HCT116 (cell line): Measurements from ENCODE around the gene ZEB2. TPM values are rescaled to one million over a fixed set of nuclear protein-coding genes. Genes with fewer than 3 reads are reported as not detected.

Source experiments
- ATAC-seq: fragments of 200-7000 bp; cut with Tn5 transposase; 2 replicates; pipeline ENCODE4 v1.9.1; 2020; ENCODE audit warnings: mild to moderate bottlenecking, moderate library complexity
- BruUV-seq: library from RNA; stranded (reverse); fragments of 400-500 nt; replicated peaks from 2 replicates; lab custom pipeline; 2021; lab: Mats Ljungman, UMichigan
- CTCF ChIA-PET: fragments of 300-600 bp; sonication (Branson Sonifier 250); formaldehyde crosslinking; loops from one replicate; lab custom pipeline; 2021; ENCODE audit warnings: antibody characterized with exemption; lab: Charles Lee
- POLR2A ChIA-PET: fragments of 300-600, 350-600 bp; sonication (Branson Sonifier 250); formaldehyde crosslinking; loops from one replicate; lab custom pipeline; 2021; ENCODE audit warnings: antibody characterized with exemption; lab: Charles Lee
- RAD21 ChIA-PET, 2 experiments: fragments of 300-600 bp; sonication (Branson Sonifier 250); formaldehyde crosslinking; loops; one replicate each; lab custom pipeline; 2023; ENCODE audit warnings: low total read pairs in 2 of 2; ENCODE audit not compliant: uncharacterized antibody in 2 of 2, unreplicated experiment in 2 of 2, low non-redundant PET in 1 of 2; lab: Charles Lee
- DNase-seq: peaks from one replicate; pipeline ENCODE4 v3.0.0-alpha.2; 2010; ENCODE audit warnings: low read depth, low spot score
- H2AFZ ChIP-seq: fragments of 200-600 bp; shearing (Covaris generic), sonication (generic); 2 replicates; pipeline ENCODE4 v1.6.1; 2017; ENCODE audit warnings: low read depth, mixed run types, mixed read lengths, antibody characterized with exemption, low read length; ENCODE audit not compliant: poor library complexity, severe bottlenecking
- H3K27ac ChIP-seq: 2 replicates; pipeline ENCODE4 v1.5.1; 2012; ENCODE audit warnings: low read depth, low read length
- H3K27me3 ChIP-seq: fragments of 200-600 bp; sonication (generic); 2 replicates; pipeline ENCODE4 v1.6.1; 2016; ENCODE audit warnings: mixed run types, low read length, mixed read lengths; ENCODE audit not compliant: insufficient read depth
- H3K36me3 ChIP-seq, 2 experiments: fragments of 200-500 bp in 1 of 2; fragments of 200-600 bp in 1 of 2; sonication (Bioruptor generic) in 1 of 2; sonication (generic) in 1 of 2; 2 replicates each; pipeline versions ENCODE4 v1.5.1 to v1.6.1; 2014 to 2016; ENCODE audit warnings: low read length in 2 of 2, inconsistent platforms in 1 of 2, mixed read lengths in 1 of 2, mixed run types in 1 of 2; ENCODE audit not compliant: insufficient read depth in 2 of 2, control insufficient read depth in 1 of 2
- H3K4me1 ChIP-seq, 2 experiments: fragments of 200-600 bp in 1 of 2; sonication (generic) in 1 of 2; 2 replicates each; pipeline versions ENCODE4 v1.5.1 to v1.6.1; 2012 to 2017; ENCODE audit warnings: low read length in 2 of 2, inconsistent platforms in 1 of 2, mild to moderate bottlenecking in 1 of 2, mixed read lengths in 1 of 2, mixed run types in 1 of 2, moderate library complexity in 1 of 2; ENCODE audit not compliant: insufficient read depth in 2 of 2, control insufficient read depth in 1 of 2
- H3K4me2 ChIP-seq: fragments of 200-600 bp; sonication (generic); 2 replicates; pipeline ENCODE4 v1.6.1; 2017; ENCODE audit warnings: mixed run types, low read length, mixed read lengths
- H3K4me3 ChIP-seq, 2 experiments: fragments of 200-600 bp in 1 of 2; sonication (generic) in 1 of 2; replicated peaks in 1 of 2; 2 replicates each; pipeline ENCODE4 v1.5.1; 2011 to 2016; ENCODE audit warnings: low read length in 2 of 2, control low read depth in 1 of 2, low read depth in 1 of 2, mild to moderate bottlenecking in 1 of 2, mixed read lengths in 1 of 2, mixed run types in 1 of 2
- H3K79me2 ChIP-seq: fragments of 200-600 bp; sonication (generic); 2 replicates; pipeline ENCODE4 v1.6.1; 2017; ENCODE audit warnings: mild to moderate bottlenecking, mixed run types, low read length, moderate library complexity, mixed read lengths; ENCODE audit not compliant: insufficient read depth
- H3K9ac ChIP-seq: fragments of 200-600 bp; sonication (generic); 2 replicates; pipeline ENCODE4 v1.6.1; 2016; ENCODE audit warnings: low read length, mixed read lengths
- H3K9me2 ChIP-seq: fragments of 200-600 bp; sonication (generic), shearing (Covaris generic); 2 replicates; pipeline ENCODE4 v1.6.1; 2017; ENCODE audit warnings: mixed run types, mild to moderate bottlenecking, moderate library complexity; ENCODE audit not compliant: insufficient read depth
- H3K9me3 ChIP-seq, 2 experiments: fragments of 200-500 bp in 1 of 2; fragments of 200-600 bp in 1 of 2; sonication (Bioruptor generic) in 1 of 2; sonication (generic) in 1 of 2; 2 replicates each; pipeline ENCODE4 v1.6.1; 2014 to 2017; ENCODE audit warnings: low read length in 2 of 2, mixed read lengths in 2 of 2, inconsistent platforms in 1 of 2, low read depth in 1 of 2, mild to moderate bottlenecking in 1 of 2, mixed run types in 1 of 2, moderate library complexity in 1 of 2; ENCODE audit not compliant: control insufficient read depth in 1 of 2, insufficient read depth in 1 of 2
- H4K20me1 ChIP-seq: fragments of 200-600 bp; sonication (generic), shearing (Covaris generic); 2 replicates; pipeline ENCODE4 v1.6.1; 2017; ENCODE audit warnings: mixed run types, mild to moderate bottlenecking, moderate library complexity; ENCODE audit not compliant: insufficient read depth
- ATF3 ChIP-seq: IDR thresholded peaks from 2 replicates; pipeline ENCODE4 v1.6.1; 2012
- CBX3 ChIP-seq: IDR thresholded peaks from 2 replicates; pipeline ENCODE4 v1.6.1; 2012; ENCODE audit warnings: low read depth
- EGR1 ChIP-seq: IDR thresholded peaks from 2 replicates; pipeline ENCODE4 v1.6.1; 2012; ENCODE audit warnings: low read depth
- JUND ChIP-seq: IDR thresholded peaks from 2 replicates; pipeline ENCODE4 v1.6.1; 2012
- TCF7L2 ChIP-seq: IDR thresholded peaks from 2 replicates; pipeline ENCODE4 v1.7.0; 2011; ENCODE audit warnings: borderline replicate concordance, inconsistent platforms; ENCODE audit not compliant: insufficient read depth, insufficient read length; ENCODE audit errors: extremely low read depth
- ZBTB33 ChIP-seq: IDR thresholded peaks from 2 replicates; pipeline ENCODE4 v1.6.1; 2011; ENCODE audit warnings: mild to moderate bottlenecking, low read length, moderate library complexity; ENCODE audit not compliant: insufficient replicate concordance; ENCODE audit errors: extremely low read depth
- intact Hi-C: fragments of 100-400 bp; cut with micrococcal nuclease; formaldehyde crosslinking; loops from 2 replicates; pipeline ENCODE4 v1.10.0; 2022
- total RNA-seq: library from RNA; stranded (reverse); gene quantifications from one replicate; pipeline ENCODE4 v1.2.1, GENCODE V29; 2021; ENCODE audit not compliant: unreplicated experiment
- TF ChIP-seq, protein P1 (sequence below): IDR thresholded peaks from 2 replicates; pipeline ENCODE4 v1.6.1; 2012; ENCODE audit warnings: low read depth

ZEB2 gene
- total RNA-seq, 1 experiment from 2014 or later = 0.81 TPM

- intact Hi-C loops = no loop called here
- Histone ChIP-seq H3K9me3 (no peaks in the 10 kb centered on the region), H3K9me2 (no peaks in the 10 kb centered on the region), H2AFZ (no peak overlapping the region), H3K4me2 (no peak overlapping the region), H3K27ac (no peak overlapping the region), H3K79me2 (no peaks in the 10 kb centered on the region), H3K4me1 (no peaks in the 10 kb centered on the region), H3K9ac (no peak overlapping the region), H3K4me3 (no peak overlapping the region), H3K27me3 (no peaks in the 10 kb centered on the region), H4K20me1 (no peaks in the 10 kb centered on the region), H3K36me3 (no peaks in the 10 kb centered on the region)
- CTCF ChIA-PET = no interaction called here
- ATAC-seq (no peak), DNase-seq (no peak)
- TF ChIP-seq ZBTB33 = no peak
- no peak for TF ChIP-seq JUND
- no peak for TF ChIP-seq ATF3
- TF ChIP-seq EGR1 = no peak
- no peak for TF ChIP-seq TCF7L2
- TF ChIP-seq, protein P1, sequence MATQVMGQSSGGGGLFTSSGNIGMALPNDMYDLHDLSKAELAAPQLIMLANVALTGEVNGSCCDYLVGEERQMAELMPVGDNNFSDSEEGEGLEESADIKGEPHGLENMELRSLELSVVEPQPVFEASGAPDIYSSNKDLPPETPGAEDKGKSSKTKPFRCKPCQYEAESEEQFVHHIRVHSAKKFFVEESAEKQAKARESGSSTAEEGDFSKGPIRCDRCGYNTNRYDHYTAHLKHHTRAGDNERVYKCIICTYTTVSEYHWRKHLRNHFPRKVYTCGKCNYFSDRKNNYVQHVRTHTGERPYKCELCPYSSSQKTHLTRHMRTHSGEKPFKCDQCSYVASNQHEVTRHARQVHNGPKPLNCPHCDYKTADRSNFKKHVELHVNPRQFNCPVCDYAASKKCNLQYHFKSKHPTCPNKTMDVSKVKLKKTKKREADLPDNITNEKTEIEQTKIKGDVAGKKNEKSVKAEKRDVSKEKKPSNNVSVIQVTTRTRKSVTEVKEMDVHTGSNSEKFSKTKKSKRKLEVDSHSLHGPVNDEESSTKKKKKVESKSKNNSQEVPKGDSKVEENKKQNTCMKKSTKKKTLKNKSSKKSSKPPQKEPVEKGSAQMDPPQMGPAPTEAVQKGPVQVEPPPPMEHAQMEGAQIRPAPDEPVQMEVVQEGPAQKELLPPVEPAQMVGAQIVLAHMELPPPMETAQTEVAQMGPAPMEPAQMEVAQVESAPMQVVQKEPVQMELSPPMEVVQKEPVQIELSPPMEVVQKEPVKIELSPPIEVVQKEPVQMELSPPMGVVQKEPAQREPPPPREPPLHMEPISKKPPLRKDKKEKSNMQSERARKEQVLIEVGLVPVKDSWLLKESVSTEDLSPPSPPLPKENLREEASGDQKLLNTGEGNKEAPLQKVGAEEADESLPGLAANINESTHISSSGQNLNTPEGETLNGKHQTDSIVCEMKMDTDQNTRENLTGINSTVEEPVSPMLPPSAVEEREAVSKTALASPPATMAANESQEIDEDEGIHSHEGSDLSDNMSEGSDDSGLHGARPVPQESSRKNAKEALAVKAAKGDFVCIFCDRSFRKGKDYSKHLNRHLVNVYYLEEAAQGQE = no peak
- TF ChIP-seq CBX3 = no peak
- RAD21 ChIA-PET = no interaction called here
- POLR2A ChIA-PET = no interaction called here
- no TSS peak for BruUV-seq
These were observed 150.5 kb downstream of the ZEB2 start for GRCh38 chr2:144369416-144369815.
